ENCODE results near the gene ING3.

DNA sequence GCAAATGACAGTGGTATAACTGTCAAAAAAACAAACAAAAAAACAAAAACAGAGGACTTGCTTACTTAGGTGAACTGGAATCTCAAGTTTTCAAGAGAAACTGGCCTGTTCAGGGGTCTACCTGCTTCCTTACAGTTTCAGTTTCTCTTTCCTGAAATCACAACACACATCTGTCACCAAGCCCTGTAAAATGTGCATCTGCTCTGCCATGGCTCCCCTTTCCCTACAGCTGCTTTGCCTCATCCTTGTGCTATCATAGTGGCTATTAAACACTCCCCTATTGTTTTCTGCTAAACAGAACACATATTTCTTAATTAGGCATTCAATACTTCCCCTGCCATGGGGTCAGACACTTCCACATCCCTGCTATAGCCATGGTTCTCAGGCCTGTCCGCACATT lies 75.6 kb downstream of the ING3 start:
- TF ChIP-seq, protein P1, sequence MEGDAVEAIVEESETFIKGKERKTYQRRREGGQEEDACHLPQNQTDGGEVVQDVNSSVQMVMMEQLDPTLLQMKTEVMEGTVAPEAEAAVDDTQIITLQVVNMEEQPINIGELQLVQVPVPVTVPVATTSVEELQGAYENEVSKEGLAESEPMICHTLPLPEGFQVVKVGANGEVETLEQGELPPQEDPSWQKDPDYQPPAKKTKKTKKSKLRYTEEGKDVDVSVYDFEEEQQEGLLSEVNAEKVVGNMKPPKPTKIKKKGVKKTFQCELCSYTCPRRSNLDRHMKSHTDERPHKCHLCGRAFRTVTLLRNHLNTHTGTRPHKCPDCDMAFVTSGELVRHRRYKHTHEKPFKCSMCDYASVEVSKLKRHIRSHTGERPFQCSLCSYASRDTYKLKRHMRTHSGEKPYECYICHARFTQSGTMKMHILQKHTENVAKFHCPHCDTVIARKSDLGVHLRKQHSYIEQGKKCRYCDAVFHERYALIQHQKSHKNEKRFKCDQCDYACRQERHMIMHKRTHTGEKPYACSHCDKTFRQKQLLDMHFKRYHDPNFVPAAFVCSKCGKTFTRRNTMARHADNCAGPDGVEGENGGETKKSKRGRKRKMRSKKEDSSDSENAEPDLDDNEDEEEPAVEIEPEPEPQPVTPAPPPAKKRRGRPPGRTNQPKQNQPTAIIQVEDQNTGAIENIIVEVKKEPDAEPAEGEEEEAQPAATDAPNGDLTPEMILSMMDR (IDR thresholded peaks at IDR 0.05; ENCODE audit: insufficient read depth, low read length, poor library complexity, severe bottlenecking) = no peak
- no peak for TF ChIP-seq EZH2phosphoT487 (conservative IDR thresholded peaks at IDR 0.05; ENCODE audit: low read length)
